Germinal center (tissue), 1 donor: ENCODE data around the gene SDR42E1.
A peak's percentile ranks its signal among the peaks of the same experiment; 100 is the strongest.
"Not testable (repeated sequence)": the region's sequence is repeated elsewhere in the genome, so short reads cannot be mapped to it uniquely, and the experiment has no call there.

Source experiments
- DNase-seq: peaks from one replicate; pipeline ENCODE4 v3.0.0; 2012; ENCODE audit warnings: mixed read lengths, low spot score

Gene SDR42E1

DNA sequence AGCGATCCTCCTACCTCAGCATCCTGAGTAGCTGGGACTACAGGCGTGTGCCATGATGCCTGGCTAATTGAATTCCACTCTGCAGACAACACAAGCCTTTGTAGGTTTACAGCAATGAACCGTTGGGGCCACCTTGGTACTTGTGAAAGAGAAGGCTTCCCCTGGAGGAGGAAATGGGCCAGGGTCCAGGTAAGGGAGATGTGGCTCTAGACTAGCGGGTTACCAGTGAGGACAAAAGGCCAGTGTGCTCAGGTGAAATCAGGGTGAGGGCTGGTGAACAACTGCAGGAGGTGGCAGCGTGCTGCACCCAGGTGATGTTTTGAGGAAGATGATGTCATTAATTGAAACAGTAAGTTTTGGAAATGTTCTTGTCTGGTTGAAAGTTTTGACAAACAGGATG, 6.7 kb downstream of the SDR42E1 start:
- DNase-seq, result no peak

GRCh38 chr16:82002831-82003230, 8.4 kb downstream of the SDR42E1 start:
- no peak for DNase-seq

DNA sequence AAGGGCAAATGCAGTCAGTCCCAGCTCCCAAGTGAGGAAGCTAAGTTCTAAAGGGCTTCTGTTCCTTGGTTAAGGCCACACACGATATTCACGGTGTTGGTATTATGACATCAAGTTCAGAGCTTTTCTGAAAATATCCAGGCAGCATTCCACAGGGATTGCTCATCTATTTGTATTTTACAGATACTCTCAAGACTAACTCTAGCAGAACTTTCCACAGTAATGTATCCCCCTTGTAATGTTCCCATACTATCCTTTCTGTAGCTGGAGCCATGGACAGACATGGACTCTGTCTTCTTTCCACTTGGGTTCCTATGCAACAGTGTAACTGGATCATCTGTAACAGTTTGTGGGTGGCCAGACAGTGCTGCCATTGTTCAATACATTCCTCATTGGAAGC, 13.5 kb downstream of the SDR42E1 start:
- DNase-seq, result no peak

GRCh38 chr16:81996664-81997509, 14.4 kb downstream of the SDR42E1 start:
- DNase-seq, result no peak

DNA sequence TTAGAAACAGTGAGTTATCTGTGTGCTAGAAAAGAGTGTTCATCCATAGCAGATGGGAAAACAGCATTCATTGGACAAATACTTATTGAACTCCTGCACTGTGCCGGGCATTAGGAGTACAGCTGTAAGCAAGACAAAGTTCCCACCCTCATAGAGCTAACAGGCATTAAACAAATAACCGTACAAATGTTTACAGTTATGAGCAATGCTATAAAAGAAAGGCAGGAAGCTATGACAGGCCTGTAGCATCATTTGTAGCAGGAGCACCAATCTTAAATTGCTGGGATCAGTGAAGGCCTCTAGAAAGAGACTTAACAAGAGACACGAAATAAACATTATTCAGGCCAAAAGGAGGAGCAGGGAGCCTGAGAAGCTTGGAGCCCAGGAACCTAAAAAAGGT, 15.6 kb downstream of the SDR42E1 start:
- no peak for DNase-seq

- DNase-seq, result peak; percentile 44
Measured at GRCh38 chr16:81994485-81994884, 16.8 kb downstream of the SDR42E1 start.

DNA sequence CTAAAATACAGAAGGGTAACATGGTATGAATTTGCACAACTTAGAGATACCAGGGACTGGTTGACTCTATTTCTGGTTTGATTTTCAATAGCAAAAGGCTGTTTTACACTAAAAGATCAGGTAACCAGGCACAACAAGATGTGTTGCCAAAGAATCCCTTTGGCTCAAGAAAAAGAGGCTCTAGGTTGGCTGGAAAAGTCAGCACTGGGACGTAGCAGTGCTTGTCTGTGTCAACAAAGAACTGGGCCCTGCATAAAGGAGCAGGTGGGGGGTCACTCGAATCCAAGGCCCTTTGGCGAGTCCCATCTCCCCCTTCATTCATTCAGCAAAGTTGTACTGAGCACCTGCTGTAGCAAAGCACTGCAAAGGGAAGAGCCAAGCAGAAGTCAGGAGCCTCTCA, 18.4 kb downstream of the SDR42E1 start:
- no peak for DNase-seq

DNA sequence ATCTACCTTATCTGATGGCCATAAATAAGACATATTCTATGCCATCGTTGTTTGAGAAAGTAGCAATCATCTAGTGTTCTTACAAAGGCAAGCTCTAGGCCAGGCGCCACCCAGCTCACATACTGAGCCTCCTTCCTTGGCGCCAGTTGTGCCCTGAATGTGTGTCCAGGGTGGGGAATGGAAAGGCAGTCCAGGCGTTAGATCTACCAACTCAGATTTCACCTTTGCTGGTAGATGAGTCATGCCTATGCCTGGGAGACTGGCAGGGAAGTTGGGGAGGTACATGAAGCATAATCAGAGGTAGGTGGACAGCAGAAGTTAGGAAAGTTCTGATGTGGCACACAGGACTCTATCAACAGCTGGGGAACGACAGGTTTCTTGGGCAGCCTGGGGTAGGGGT, 23.6 kb downstream of the SDR42E1 start:
- DNase-seq, result no peak

- no peak for DNase-seq
Measured at GRCh38 chr16:81987121-81987520, 24.1 kb downstream of the SDR42E1 start.

GRCh38 chr16:81977335-81977942, 33.8 kb downstream of the SDR42E1 start:
- DNase-seq, result not testable (repeated sequence)

- DNase-seq, result no peak
Measured at GRCh38 chr16:81975637-81976036, 35.6 kb downstream of the SDR42E1 start.

- DNase-seq, result no peak
Measured at GRCh38 chr16:81973737-81974136, 37.5 kb downstream of the SDR42E1 start.

- no peak for DNase-seq
Measured at GRCh38 chr16:81971853-81972252, 39.4 kb downstream of the SDR42E1 start.

DNA sequence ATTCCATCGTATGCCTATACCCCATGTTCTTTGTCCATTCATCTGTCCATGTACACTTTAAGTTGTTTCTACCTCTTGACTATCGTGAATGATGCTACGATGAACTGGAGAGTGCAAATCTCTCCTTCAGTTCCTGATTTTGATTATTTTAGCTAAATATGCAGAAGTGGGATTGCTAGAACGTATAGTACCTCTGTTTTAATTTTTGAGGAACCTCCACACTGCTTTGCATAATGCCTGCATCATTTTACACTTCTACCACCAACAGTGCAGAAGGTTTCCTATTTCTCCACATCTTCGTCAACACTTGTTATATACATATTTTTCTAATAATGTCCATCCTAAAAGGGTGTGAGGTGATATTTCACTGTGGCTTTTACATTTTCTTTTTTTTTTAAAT, 43.9 kb downstream of the SDR42E1 start:
- peak; percentile 23 for DNase-seq

DNA sequence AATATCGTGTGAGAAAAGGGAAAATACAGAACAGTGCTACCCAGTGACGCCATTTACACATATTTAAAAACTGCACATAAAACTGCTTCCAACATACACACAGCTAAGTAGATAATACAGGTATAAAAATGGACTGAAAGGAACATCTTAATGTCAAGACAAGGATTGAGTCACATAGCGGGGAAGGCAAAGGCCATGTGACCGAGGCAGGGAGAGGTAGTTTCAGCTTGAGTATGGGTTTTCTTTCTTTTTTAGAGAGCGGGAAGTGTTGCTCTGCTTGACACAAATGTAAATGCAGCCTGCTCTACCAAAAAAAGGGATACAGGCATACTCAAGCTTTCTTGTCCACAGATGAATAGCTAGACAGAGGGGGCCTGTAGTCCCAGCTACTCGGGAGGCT, 46.5 kb downstream of the SDR42E1 start:
- no peak for DNase-seq

- no peak for DNase-seq
Measured at GRCh38 chr16:81956213-81956948, 54.9 kb downstream of the SDR42E1 start.

GRCh38 chr16:81951564-81951963, 59.7 kb downstream of the SDR42E1 start:
- no peak for DNase-seq

GRCh38 chr16:81946206-81946605, 65.1 kb downstream of the SDR42E1 start:
- no peak for DNase-seq

GRCh38 chr16:81945665-81946064, 65.6 kb downstream of the SDR42E1 start:
- DNase-seq, result no peak

DNA sequence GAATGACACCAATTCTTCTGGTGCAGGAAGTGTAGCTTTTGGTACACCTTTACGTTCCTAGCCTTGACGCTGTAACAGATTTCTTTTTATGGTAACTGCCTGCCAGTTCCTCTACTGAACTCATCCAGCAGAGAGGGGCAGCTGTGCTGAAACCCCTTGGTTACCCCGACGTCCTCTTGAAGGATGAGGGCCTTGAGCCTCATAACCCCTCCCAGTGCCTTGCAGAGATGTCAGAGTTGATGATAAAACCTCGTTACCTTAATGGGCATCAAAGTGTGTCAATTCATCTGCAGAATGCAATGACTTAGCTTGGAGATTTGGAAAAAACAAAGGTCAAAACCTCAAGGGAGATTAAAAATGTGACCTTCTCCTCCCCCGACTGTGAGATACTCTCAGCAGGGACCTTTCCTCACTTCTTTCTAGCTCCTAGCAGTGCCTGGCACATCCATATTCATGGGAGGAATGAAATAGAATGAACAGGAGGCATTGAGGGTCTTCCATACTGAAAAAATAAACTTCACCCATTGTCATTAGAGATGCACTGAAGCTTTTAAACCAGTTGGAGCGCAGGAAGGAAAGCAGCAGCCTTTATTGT, 69.2 kb downstream of the SDR42E1 start:
- DNase-seq, result no peak

DNA sequence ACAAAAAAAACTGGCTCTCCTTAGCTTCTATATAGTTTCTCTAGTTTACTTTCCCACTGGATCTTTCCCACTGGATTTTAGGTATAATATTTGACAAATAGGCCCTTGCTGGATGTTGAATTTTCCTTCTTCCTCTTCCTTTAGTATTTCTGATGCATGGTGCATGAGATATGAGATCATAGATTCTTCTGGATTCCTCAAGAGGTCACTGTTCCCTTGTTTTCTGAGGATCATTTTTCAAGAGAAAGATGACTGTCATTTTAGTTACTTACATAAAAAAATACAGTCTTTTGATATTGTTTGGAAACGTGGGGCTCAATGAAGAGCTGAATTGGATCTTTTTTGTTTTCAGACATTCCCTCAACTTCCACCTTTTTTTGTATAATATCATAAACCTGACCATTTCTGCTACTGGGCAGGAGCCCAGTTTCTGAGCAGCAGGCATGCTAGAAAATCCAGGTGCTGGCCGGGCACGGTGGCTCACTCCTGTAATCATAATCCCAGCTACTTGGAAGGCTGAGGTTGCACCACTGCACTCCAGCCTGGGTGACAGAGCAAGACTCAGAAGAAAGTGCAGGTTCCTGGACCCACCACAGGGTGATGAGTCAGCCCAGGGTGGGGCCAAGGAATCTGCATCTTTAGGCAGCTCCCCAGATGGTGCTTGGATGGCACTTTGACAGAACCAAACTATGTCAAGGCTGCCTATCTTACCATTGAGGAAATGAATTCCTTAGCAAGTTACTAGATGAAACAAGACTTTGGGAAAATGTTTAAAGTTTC, 70.3 kb downstream of the SDR42E1 start:
- no peak for DNase-seq
